HEK293 (cell line): Measurements from ENCODE around the gene INAVA.

Experiments
- CTCF ChIA-PET: fragments of 350-600 bp; formaldehyde crosslinking; extraction: SDS; loops from one replicate; lab custom pipeline; 2021; ENCODE audit warnings: antibody characterized with exemption; lab: Yijun Ruan, JAX
- POLR2A ChIA-PET: fragments of 300-600 bp; formaldehyde crosslinking; extraction: SDS; loops from one replicate; lab custom pipeline; 2020; ENCODE audit warnings: antibody characterized with exemption, inconsistent platforms; lab: Yijun Ruan, JAX
- H3K27ac ChIP-seq: fragments of 200-500 bp; sonication (Bioruptor generic); 2 replicates; pipeline ENCODE4 v1.5.1; 2014; ENCODE audit warnings: low read depth, low read length, control low read depth, inconsistent platforms; ENCODE audit errors: extremely low read depth
- H3K36me3 ChIP-seq, 2 experiments: fragments of 200-500 bp in 1 of 2; sonication (Bioruptor generic) in 1 of 2; 1 replicate in 1 of 2; 2 replicates in 1 of 2; pipeline ENCODE4 v1.5.1; 2014 to 2017; ENCODE audit warnings: inconsistent platforms in 2 of 2, low read length in 2 of 2; ENCODE audit not compliant: control insufficient read depth in 2 of 2, insufficient read depth in 1 of 2
- H3K4me1 ChIP-seq: fragments of 200-500 bp; sonication (Bioruptor generic); 2 replicates; pipeline ENCODE4 v1.5.1; 2014; ENCODE audit warnings: mild to moderate bottlenecking, low read length, inconsistent platforms; ENCODE audit not compliant: control insufficient read depth, insufficient read depth
- H3K4me3 ChIP-seq: 2 replicates; pipeline ENCODE4 v1.5.1; 2011; ENCODE audit warnings: low read depth, mild to moderate bottlenecking, control low read depth, low read length, moderate library complexity
- H3K9me3 ChIP-seq: fragments of 200-500 bp; sonication (Bioruptor generic); 2 replicates; pipeline ENCODE4 v1.5.1; 2014; ENCODE audit warnings: low read depth, low read length, inconsistent platforms; ENCODE audit not compliant: control insufficient read depth, insufficient read depth
- ATF2 ChIP-seq: fragments of 450-650 bp; formaldehyde crosslinking; IDR thresholded peaks from 2 replicates; pipeline ENCODE4 v1.5.1; 2016; ENCODE audit warnings: missing biosample characterization, missing genetic modification characterization, low read depth
- BCL6B ChIP-seq: fragments of 450-650 bp; formaldehyde crosslinking; IDR thresholded peaks from 2 replicates; pipeline ENCODE4 v1.5.1; 2017; ENCODE audit warnings: missing biosample characterization, missing genetic modification characterization
- CTCF ChIP-seq: fragments of 450-650 bp; formaldehyde crosslinking; IDR thresholded peaks from 2 replicates; pipeline ENCODE4 v1.5.1; 2016; ENCODE audit warnings: missing biosample characterization, missing genetic modification characterization
- KLF8 ChIP-seq: fragments of 450-650 bp; formaldehyde crosslinking; IDR thresholded peaks from 2 replicates; pipeline ENCODE4 v1.5.1; 2016; ENCODE audit warnings: missing biosample characterization, missing genetic modification characterization
- OVOL3 ChIP-seq: fragments of 450-650 bp; formaldehyde crosslinking; IDR thresholded peaks from 2 replicates; pipeline ENCODE4 v1.5.1; 2016; ENCODE audit warnings: missing biosample characterization, missing genetic modification characterization
- PRDM6 ChIP-seq: fragments of 450-650 bp; formaldehyde crosslinking; IDR thresholded peaks from 2 replicates; pipeline ENCODE4 v1.5.1; 2017; ENCODE audit warnings: missing biosample characterization, missing genetic modification characterization
- SP2 ChIP-seq: fragments of 450-650 bp; formaldehyde crosslinking; IDR thresholded peaks from 2 replicates; pipeline ENCODE4 v1.5.1; 2016; ENCODE audit warnings: missing biosample characterization, missing genetic modification characterization
- TRIM28 ChIP-seq: IDR thresholded peaks from 2 replicates; pipeline ENCODE4 v1.6.1; 2011; ENCODE audit warnings: low read length, control low read depth, borderline replicate concordance
- ZBTB10 ChIP-seq: fragments of 450-650 bp; formaldehyde crosslinking; IDR thresholded peaks from 2 replicates; pipeline ENCODE4 v1.5.1; 2016; ENCODE audit warnings: missing biosample characterization, missing genetic modification characterization
- ZBTB44 ChIP-seq: fragments of 450-650 bp; IDR thresholded peaks from 2 replicates; pipeline ENCODE4 v1.5.1; 2018; ENCODE audit warnings: missing biosample characterization, mild to moderate bottlenecking, missing genetic modification characterization
- ZNF175 ChIP-seq: fragments of 450-650 bp; formaldehyde crosslinking; IDR thresholded peaks from 2 replicates; pipeline ENCODE4 v1.5.1; 2016; ENCODE audit warnings: missing biosample characterization, missing genetic modification characterization
- ZNF404 ChIP-seq: fragments of 450-650 bp; formaldehyde crosslinking; IDR thresholded peaks from 2 replicates; pipeline ENCODE4 v1.5.1; 2017; ENCODE audit warnings: missing biosample characterization, missing genetic modification characterization
- ZNF48 ChIP-seq: fragments of 450-650 bp; formaldehyde crosslinking; IDR thresholded peaks from 2 replicates; pipeline ENCODE4 v1.5.1; 2016; ENCODE audit warnings: missing biosample characterization, missing genetic modification characterization
- ZNF561 ChIP-seq: fragments of 450-650 bp; IDR thresholded peaks from 2 replicates; pipeline ENCODE4 v1.5.1; 2018; ENCODE audit warnings: missing biosample characterization, missing genetic modification characterization, borderline replicate concordance

The INAVA gene

GRCh38 chr1:200850554-200850953, 44.1 kb upstream of the INAVA start:
- no peaks in the 10 kb centered on the region for H3K4me1 ChIP-seq
- no peaks in the 10 kb centered on the region for H3K9me3 ChIP-seq
- H3K27ac ChIP-seq, result no peak overlapping the region
- H3K4me3 ChIP-seq, result no peak overlapping the region
- ChIA-PET CTCF (interaction anchor here (0.7 to 1.1 kb wide), 2 partner anchors 10 to 229 kb away, joined by 3 to 4 read pairs; no protein-coding TSS in a partner anchor), POLR2A (interaction anchor here (0.6 kb wide), 1 partner anchor 206 kb away, joined by 7 read pairs; no protein-coding TSS in a partner anchor)
- TF ChIP-seq ZNF404 (tag by site-specific recombination), result no peak
- no peak for TF ChIP-seq KLF8 (tag by site-specific recombination)
- no peak for TF ChIP-seq BCL6B (tag by site-specific recombination)
- TF ChIP-seq SP2, result no peak
- no peak for TF ChIP-seq ZBTB44 (tag by site-specific recombination)
- no peak for TF ChIP-seq ZBTB10 (tag by site-specific recombination)
- TF ChIP-seq ATF2 (tag by site-specific recombination), result no peak
- no peak for TF ChIP-seq ZNF175 (tag by site-specific recombination)
- no peak for TF ChIP-seq TRIM28
- no peak for TF ChIP-seq CTCF (tag by site-specific recombination)
- no peak for TF ChIP-seq ZNF48 (tag by site-specific recombination)
- H3K36me3 ChIP-seq, result peaks cover 17 to 58% of the 10 kb centered on the region in 2 experiments

GRCh38 chr1:200856716-200857357, 37.9 kb upstream of the INAVA start:
- POLR2A ChIA-PET, result no interaction called here
- H3K36me3 ChIP-seq, result peaks cover 15 to 37% of the 10 kb centered on the region in 2 experiments
- CTCF ChIA-PET, result interaction anchor here (0.5 to 0.8 kb wide), 4 partner anchors 26 to 243 kb away, joined by 3 to 5 read pairs (median 4); no protein-coding TSS in a partner anchor

More at GRCh38 chr1:200856716-200857357, 37.9 kb upstream of the INAVA start:
- Histone ChIP-seq H3K27ac (peak overlapping the region; percentile 39; the same call in 1 of the 2 replicates), H3K9me3 (no peaks in the 10 kb centered on the region), H3K4me1 (peaks cover 12% of the 10 kb centered on the region), H3K4me3 (no peak overlapping the region)
- TF ChIP-seq ZNF561 (tag by site-specific recombination) (0 out of 2 replicates have a peak, but pooled peaks have one; percentile 45), ATF2 (tag by site-specific recombination) (0 out of 2 replicates have a peak, but pooled peaks have one; percentile 27), OVOL3 (tag by site-specific recombination) (peak; percentile 49; the same call in 1 of the 2 replicates), CTCF (tag by site-specific recombination) (no peak), PRDM6 (peak; percentile 73)
